Activated CD4-positive, alpha-beta T cell treated with anti-CD3 and anti-CD28 coated beads for 36 hours (primary cell): ENCODE data around the gene UIMC1. TPM values are rescaled to one million over a fixed set of nuclear protein-coding genes. Genes with fewer than 3 reads are reported as not detected.

Experiments used
- ATAC-seq: fragments of 200-7000 bp; cut with Tn5 transposase; one replicate; pipeline ENCODE4 v1.10.0; 2021; ENCODE audit warnings: mild to moderate bottlenecking, moderate library complexity
- CTCF ChIA-PET: fragments of 350-600 bp; sonication (Branson Sonifier 250); formaldehyde crosslinking; loops from one replicate; lab custom pipeline; 2021; ENCODE audit warnings: antibody characterized with exemption; lab: Charles Lee
- POLR2A ChIA-PET: fragments of 350-600 bp; sonication (Branson Sonifier 250); formaldehyde crosslinking; loops from one replicate; lab custom pipeline; 2021; ENCODE audit warnings: antibody characterized with exemption, inconsistent platforms; lab: Charles Lee
- DNase-seq: peaks from one replicate; pipeline ENCODE4 v3.0.0-alpha.2; 2020
- H3K27ac Mint-ChIP-seq: one replicate; pipeline ENCODE4 v1.8.0; 2021; ENCODE audit warnings: mixed read lengths
- H3K27me3 Mint-ChIP-seq: one replicate; pipeline ENCODE4 v1.8.0; 2021; ENCODE audit warnings: mixed read lengths
- H3K36me3 Mint-ChIP-seq: one replicate; pipeline ENCODE4 v1.8.0; 2021; ENCODE audit warnings: low read depth, mixed read lengths
- H3K4me1 Mint-ChIP-seq: one replicate; pipeline ENCODE4 v1.8.0; 2021; ENCODE audit warnings: mixed read lengths
- H3K4me3 Mint-ChIP-seq: one replicate; pipeline ENCODE4 v1.8.0; 2021; ENCODE audit warnings: mild to moderate bottlenecking, moderate library complexity, mixed read lengths
- H3K9me3 Mint-ChIP-seq: one replicate; pipeline ENCODE4 v1.8.0; 2021; ENCODE audit warnings: low read depth, mixed read lengths
- intact Hi-C, 2 experiments: fragments of 100-400 bp; cut with DNase I in 1 of 2; cut with micrococcal nuclease in 1 of 2; formaldehyde crosslinking; loops; one replicate each; pipeline versions ENCODE4 v1.14.2 to v1.15.1; 2022 to 2024; cut with DNase I, micrococcal nuclease
- total RNA-seq, 2 experiments: library from RNA; stranded (reverse); gene quantifications; one replicate each; pipeline ENCODE4 v1.2.3, GENCODE V29; 2021

UIMC1 gene
- total RNA-seq, 2 experiments from 2014 or later = 50.4 to 53.4 TPM

- no peaks in the 10 kb centered on the region for H3K9me3 Mint-ChIP-seq
- no peak for ATAC-seq
- no peak overlapping the region for H3K27ac Mint-ChIP-seq
- ChIA-PET POLR2A (no interaction called here), CTCF (no interaction called here)
- no peak overlapping the region for H3K4me3 Mint-ChIP-seq
- DNase-seq = no peak
- H3K36me3 Mint-ChIP-seq = no peaks in the 10 kb centered on the region
- no peaks in the 10 kb centered on the region for H3K4me1 Mint-ChIP-seq
- intact Hi-C loops = no loop called here
- peaks cover 15% of the 10 kb centered on the region for H3K27me3 Mint-ChIP-seq
Measured at GRCh38 chr5:176868731-176869130, 137.8 kb downstream of the UIMC1 start.

- Mint-ChIP-seq H3K9me3 (no peaks in the 10 kb centered on the region), H3K4me3 (no peak overlapping the region), H3K27me3 (peaks cover 18% of the 10 kb centered on the region), H3K36me3 (no peaks in the 10 kb centered on the region), H3K4me1 (no peaks in the 10 kb centered on the region), H3K27ac (no peak overlapping the region)
- ChIA-PET CTCF (interaction anchor here (0.7 kb wide), 1 partner anchor 1897 kb away, joined by 3 read pairs; no protein-coding TSS in a partner anchor), POLR2A (no interaction called here)
- no peak for ATAC-seq
- intact Hi-C loops = no loop called here
- DNase-seq = no peak
Measured at GRCh38 chr5:176868126-176868525, 138.5 kb downstream of the UIMC1 start.

GRCh38 chr5:176866707-176867310 is 139.8 kb downstream of the UIMC1 start:
- Mint-ChIP-seq H3K36me3 (no peaks in the 10 kb centered on the region), H3K9me3 (no peaks in the 10 kb centered on the region), H3K4me1 (no peaks in the 10 kb centered on the region), H3K4me3 (no peak overlapping the region), H3K27ac (no peak overlapping the region), H3K27me3 (peaks cover 23% of the 10 kb centered on the region)
- DNase-seq (no peak), ATAC-seq (no peak)
- ChIA-PET POLR2A (interaction anchor here (0.6 kb wide), 1 partner anchor 667 kb away, joined by 4 read pairs; no protein-coding TSS in a partner anchor), CTCF (no interaction called here)
- intact Hi-C loops = no loop called here

DNA sequence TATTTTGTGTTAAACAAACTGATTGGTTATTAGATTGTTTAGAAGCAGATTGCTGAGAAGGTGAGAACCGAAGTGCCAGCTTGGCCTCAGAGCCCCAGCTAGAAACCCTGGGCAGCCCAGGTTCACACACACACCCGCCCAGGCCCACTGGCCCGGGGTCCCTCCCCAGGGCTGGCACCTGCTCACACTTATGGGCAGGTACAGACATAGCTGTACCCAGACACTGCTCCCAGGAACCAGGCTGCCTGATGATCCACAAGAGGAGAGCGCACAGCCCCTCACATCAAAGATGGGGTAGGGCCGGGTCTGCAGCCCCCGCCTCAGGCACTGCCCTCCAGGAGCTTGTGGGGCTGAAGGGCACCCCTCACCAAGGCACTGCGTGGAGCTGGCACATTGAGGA is 140.6 kb downstream of the UIMC1 start:
- intact Hi-C loops = no loop called here
- ATAC-seq (no peak), DNase-seq (no peak)
- CTCF ChIA-PET = no interaction called here
- Mint-ChIP-seq H3K27me3 (peaks cover 23% of the 10 kb centered on the region), H3K4me3 (no peak overlapping the region), H3K27ac (no peak overlapping the region), H3K4me1 (no peaks in the 10 kb centered on the region), H3K9me3 (no peaks in the 10 kb centered on the region), H3K36me3 (no peaks in the 10 kb centered on the region)
- POLR2A ChIA-PET = no interaction called here

GRCh38 chr5:176864755-176865154 is 141.8 kb downstream of the UIMC1 start:
- Mint-ChIP-seq H3K27ac (no peak overlapping the region), H3K4me3 (no peak overlapping the region), H3K9me3 (no peaks in the 10 kb centered on the region), H3K4me1 (no peaks in the 10 kb centered on the region), H3K27me3 (peaks cover 23% of the 10 kb centered on the region), H3K36me3 (no peaks in the 10 kb centered on the region)
- DNase-seq = no peak
- ChIA-PET POLR2A (no interaction called here), CTCF (no interaction called here)
- ATAC-seq = no peak
- intact Hi-C loops = no loop called here

- ChIA-PET CTCF (no interaction called here), POLR2A (no interaction called here)
- ATAC-seq = no peak
- H3K9me3 Mint-ChIP-seq = no peaks in the 10 kb centered on the region
- no peak overlapping the region for H3K27ac Mint-ChIP-seq
- no peaks in the 10 kb centered on the region for H3K4me1 Mint-ChIP-seq
- DNase-seq = no peak
- H3K27me3 Mint-ChIP-seq = peaks cover 23% of the 10 kb centered on the region
- intact Hi-C loops = no loop called here
- no peaks in the 10 kb centered on the region for H3K36me3 Mint-ChIP-seq
- H3K4me3 Mint-ChIP-seq = no peak overlapping the region
Measured at GRCh38 chr5:176863765-176864098, 142.8 kb downstream of the UIMC1 start.

DNA sequence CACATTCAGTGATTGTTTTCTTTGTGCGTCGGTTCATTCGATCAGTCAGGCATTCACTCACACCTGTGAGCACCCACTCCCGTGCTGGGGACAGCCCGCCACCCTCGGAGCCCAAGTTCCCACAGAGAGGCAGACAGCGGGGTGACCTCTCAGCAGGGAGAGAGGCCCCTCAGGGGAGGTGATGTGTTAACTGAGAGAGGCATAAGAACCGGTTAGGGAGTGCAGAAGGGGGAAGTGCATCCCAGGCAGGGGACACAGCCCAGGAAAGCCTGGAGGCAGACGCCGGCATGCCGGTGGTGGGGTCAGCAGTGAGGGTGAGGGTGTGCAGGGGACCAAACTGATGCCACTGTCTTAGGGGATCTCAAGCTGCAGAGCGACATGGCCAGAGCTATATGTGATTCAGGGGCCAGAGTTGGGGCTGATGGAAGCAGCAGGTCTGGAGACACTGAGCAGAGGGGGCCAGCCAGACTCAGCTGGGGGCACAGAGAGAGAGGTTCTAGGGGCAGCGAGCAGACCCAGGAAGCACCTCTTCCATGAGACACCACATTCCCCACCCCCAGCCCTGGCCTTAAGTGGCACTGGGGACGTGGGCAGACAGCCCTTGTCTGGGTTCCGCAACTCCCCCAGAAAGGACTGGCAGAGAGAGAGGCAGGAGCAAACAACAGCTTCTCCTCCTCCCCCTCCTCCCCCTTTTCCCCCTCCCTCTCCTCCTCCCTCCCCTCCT is 143.4 kb downstream of the UIMC1 start:
- Mint-ChIP-seq H3K4me1 (no peaks in the 10 kb centered on the region), H3K27ac (no peak overlapping the region), H3K27me3 (peaks cover 26% of the 10 kb centered on the region), H3K4me3 (no peak overlapping the region), H3K9me3 (no peaks in the 10 kb centered on the region), H3K36me3 (no peaks in the 10 kb centered on the region)
- DNase-seq (no peak), ATAC-seq (no peak)
- intact Hi-C loops = no loop called here
- CTCF ChIA-PET = no interaction called here
- POLR2A ChIA-PET = no interaction called here

DNA sequence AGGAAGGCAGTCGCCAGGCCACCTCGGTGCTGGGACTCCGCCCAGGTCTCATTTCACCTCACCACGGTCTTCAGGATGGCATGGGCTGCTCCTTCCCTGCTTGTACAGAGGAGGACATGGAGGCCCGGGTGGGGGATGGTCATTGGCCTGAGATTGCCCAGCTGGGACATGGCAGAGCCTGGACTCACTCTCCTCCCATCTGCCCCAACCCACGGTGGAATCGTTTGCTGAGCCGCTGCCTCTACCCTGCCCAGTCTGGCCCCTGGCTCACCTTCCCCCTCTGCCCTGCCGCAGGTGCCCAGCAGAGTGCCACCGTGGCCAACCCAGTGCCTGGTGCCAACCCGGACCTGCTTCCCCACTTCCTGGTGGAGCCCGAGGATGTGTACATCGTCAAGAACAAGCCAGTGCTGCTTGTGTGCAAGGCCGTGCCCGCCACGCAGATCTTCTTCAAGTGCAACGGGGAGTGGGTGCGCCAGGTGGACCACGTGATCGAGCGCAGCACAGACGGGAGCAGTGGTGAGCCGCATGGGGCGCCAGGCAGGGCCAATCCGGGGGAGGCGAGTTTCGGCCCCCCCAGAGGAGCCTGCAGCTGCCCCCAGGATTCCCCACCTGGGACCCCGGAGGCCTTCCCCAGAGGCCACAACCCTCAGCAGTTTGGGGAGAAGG is 144.1 kb downstream of the UIMC1 start:
- Mint-ChIP-seq H3K4me3 (no peak overlapping the region), H3K36me3 (no peaks in the 10 kb centered on the region), H3K4me1 (no peaks in the 10 kb centered on the region), H3K27ac (no peak overlapping the region), H3K27me3 (peaks cover 30% of the 10 kb centered on the region), H3K9me3 (no peaks in the 10 kb centered on the region)
- ATAC-seq (no peak), DNase-seq (no peak)
- ChIA-PET POLR2A (no interaction called here), CTCF (no interaction called here)
- intact Hi-C loops = no loop called here

DNA sequence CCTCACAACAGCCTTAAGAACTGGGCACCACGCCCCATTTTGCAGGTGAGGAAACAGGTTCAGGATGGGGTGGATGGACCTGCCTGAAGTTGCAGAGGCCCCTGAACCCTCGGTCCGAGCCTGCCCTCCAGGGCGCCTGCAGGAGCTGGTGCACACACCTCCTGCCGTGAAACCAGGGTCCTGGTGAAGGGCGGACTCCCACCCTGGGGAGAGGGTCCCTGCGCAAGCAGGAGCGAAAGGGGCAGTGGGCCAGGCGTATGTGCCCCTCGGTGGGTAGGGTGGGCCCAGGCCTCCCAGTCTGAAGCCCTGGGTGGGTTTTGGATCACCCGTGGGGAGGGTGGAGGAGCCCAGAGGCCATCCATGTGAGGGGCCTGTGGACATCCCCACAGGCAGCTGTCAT is 145.3 kb downstream of the UIMC1 start:
- ATAC-seq (no peak), DNase-seq (no peak)
- H3K27ac Mint-ChIP-seq = no peak overlapping the region
- peaks cover 22% of the 10 kb centered on the region for H3K27me3 Mint-ChIP-seq
- POLR2A ChIA-PET = no interaction called here
- H3K36me3 Mint-ChIP-seq = no peaks in the 10 kb centered on the region
- no peak overlapping the region for H3K4me3 Mint-ChIP-seq
- intact Hi-C loops = no loop called here
- H3K4me1 Mint-ChIP-seq = no peaks in the 10 kb centered on the region
- no peaks in the 10 kb centered on the region for H3K9me3 Mint-ChIP-seq
- CTCF ChIA-PET = no interaction called here

DNA sequence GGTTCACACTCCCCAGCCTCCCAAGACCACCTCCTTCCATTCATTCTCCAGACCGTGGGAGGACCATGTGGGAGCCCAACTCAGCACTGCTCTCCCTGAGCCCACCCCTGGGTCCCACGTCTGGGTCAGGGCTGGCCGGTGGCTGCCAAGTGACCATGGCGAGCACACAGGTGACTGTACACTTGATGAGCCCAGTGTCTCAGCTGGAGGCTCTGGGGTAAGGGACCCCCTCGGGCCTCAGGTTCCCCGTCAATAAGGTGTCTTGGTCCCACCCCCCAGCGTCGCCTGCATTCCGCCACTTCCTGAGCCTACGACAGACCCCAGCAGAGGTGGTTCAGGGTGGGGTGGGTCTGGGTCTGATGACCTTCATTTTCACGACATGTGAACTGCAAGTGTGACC is 146.2 kb downstream of the UIMC1 start:
- Mint-ChIP-seq H3K27ac (no peak overlapping the region), H3K9me3 (no peaks in the 10 kb centered on the region), H3K4me3 (no peak overlapping the region), H3K27me3 (peaks cover 19% of the 10 kb centered on the region), H3K36me3 (no peaks in the 10 kb centered on the region), H3K4me1 (no peaks in the 10 kb centered on the region)
- intact Hi-C loops = no loop called here
- ATAC-seq (no peak), DNase-seq (no peak)
- CTCF ChIA-PET = no interaction called here
- POLR2A ChIA-PET = no interaction called here

GRCh38 chr5:176859916-176860315 is 146.7 kb downstream of the UIMC1 start:
- DNase-seq = no peak
- intact Hi-C loops = no loop called here
- no peak overlapping the region for H3K4me3 Mint-ChIP-seq
- no peak overlapping the region for H3K27ac Mint-ChIP-seq
- ChIA-PET CTCF (no interaction called here), POLR2A (no interaction called here)
- peaks cover 17% of the 10 kb centered on the region for H3K27me3 Mint-ChIP-seq
- H3K9me3 Mint-ChIP-seq = no peaks in the 10 kb centered on the region
- no peaks in the 10 kb centered on the region for H3K36me3 Mint-ChIP-seq
- no peaks in the 10 kb centered on the region for H3K4me1 Mint-ChIP-seq
- ATAC-seq = no peak

DNA sequence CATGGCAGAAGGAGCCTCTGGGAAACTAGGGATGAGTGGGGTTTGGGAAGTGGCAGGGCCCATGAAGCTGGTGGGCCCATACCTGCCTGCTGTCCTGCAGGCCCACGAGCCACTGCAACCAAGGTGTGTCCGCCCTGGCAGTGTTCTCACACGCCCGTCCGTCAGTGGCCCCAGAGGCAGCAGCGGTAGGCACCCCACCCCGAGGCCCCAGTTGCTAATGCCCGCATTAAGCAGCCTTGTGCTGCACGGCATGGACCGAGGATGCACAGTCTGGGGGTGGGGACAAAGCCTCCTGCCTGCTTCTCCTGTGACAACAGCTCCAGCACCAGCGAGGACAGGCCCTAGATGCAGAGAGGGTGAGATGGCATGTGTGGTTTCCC is 148.7 kb downstream of the UIMC1 start:
- ATAC-seq = no peak
- POLR2A ChIA-PET = no interaction called here
- peaks cover 9% of the 10 kb centered on the region for H3K27me3 Mint-ChIP-seq
- H3K4me3 Mint-ChIP-seq = no peak overlapping the region
- no peaks in the 10 kb centered on the region for H3K36me3 Mint-ChIP-seq
- no peaks in the 10 kb centered on the region for H3K9me3 Mint-ChIP-seq
- no peak overlapping the region for H3K27ac Mint-ChIP-seq
- no peaks in the 10 kb centered on the region for H3K4me1 Mint-ChIP-seq
- intact Hi-C loops = no loop called here
- DNase-seq = no peak
- CTCF ChIA-PET = interaction anchor here (0.6 kb wide), 1 partner anchor 511 kb away, joined by 3 read pairs; no protein-coding TSS in a partner anchor
